GM21367 (cell line): ENCODE results near the gene KAZALD1.

ENCODE experiments used
- ATAC-seq: cut with Tn5 transposase; IDR thresholded peaks from one replicate; pipeline ENCODE4 v1.9.1; 2021; ENCODE audit not compliant: unreplicated experiment

The KAZALD1 gene

GRCh38 chr10:101066896-101067355 lies 5.1 kb downstream of the KAZALD1 start:
- ATAC-seq: no peak

- no peak for ATAC-seq
Observed at GRCh38 chr10:101067356-101068083, 5.7 kb downstream of the KAZALD1 start.

- ATAC-seq: no peak
Observed at GRCh38 chr10:101069441-101069840, 7.7 kb downstream of the KAZALD1 start.

GRCh38 chr10:101070098-101070497 lies 8.3 kb downstream of the KAZALD1 start:
- no peak for ATAC-seq

- ATAC-seq: no peak
Observed at GRCh38 chr10:101071267-101071884, 9.6 kb downstream of the KAZALD1 start.

- ATAC-seq: no peak
Observed at GRCh38 chr10:101071885-101072433, 10.2 kb downstream of the KAZALD1 start.

GRCh38 chr10:101072923-101073322 lies 11.1 kb downstream of the KAZALD1 start:
- ATAC-seq: no peak

GRCh38 chr10:101073631-101074030 lies 11.8 kb downstream of the KAZALD1 start:
- no peak for ATAC-seq

GRCh38 chr10:101075775-101076174 lies 14.0 kb downstream of the KAZALD1 start:
- no peak for ATAC-seq

GRCh38 chr10:101076630-101077029 lies 14.8 kb downstream of the KAZALD1 start:
- ATAC-seq: no peak

GRCh38 chr10:101079874-101080273 lies 18.1 kb downstream of the KAZALD1 start:
- no peak for ATAC-seq

GRCh38 chr10:101080933-101081931 lies 19.4 kb downstream of the KAZALD1 start:
- no peak for ATAC-seq

- ATAC-seq: no peak
Observed at GRCh38 chr10:101085846-101086245, 24.1 kb downstream of the KAZALD1 start.

- no peak for ATAC-seq
Observed at GRCh38 chr10:101087376-101087775, 25.6 kb downstream of the KAZALD1 start.

- ATAC-seq: no peak
Observed at GRCh38 chr10:101087965-101088364, 26.2 kb downstream of the KAZALD1 start.

- no peak for ATAC-seq
Observed at GRCh38 chr10:101089520-101090299, 27.9 kb downstream of the KAZALD1 start.

- ATAC-seq: no peak
Observed at GRCh38 chr10:101090597-101090996, 28.8 kb downstream of the KAZALD1 start.

GRCh38 chr10:101091546-101092290 lies 29.9 kb downstream of the KAZALD1 start:
- no peak for ATAC-seq

- no peak for ATAC-seq
Observed at GRCh38 chr10:101092881-101093354, 31.1 kb downstream of the KAZALD1 start.
